ENCODE measurements around the gene PHTF1. TPM values are rescaled to one million over a fixed set of nuclear protein-coding genes. Genes with fewer than 3 reads are reported as not detected.

PHTF1 gene
- total and polyA plus RNA-seq, 2 donors (not counting 1 experiment from before 2014, with no cell fraction given) = 3.6 to 18.5 TPM

DNA sequence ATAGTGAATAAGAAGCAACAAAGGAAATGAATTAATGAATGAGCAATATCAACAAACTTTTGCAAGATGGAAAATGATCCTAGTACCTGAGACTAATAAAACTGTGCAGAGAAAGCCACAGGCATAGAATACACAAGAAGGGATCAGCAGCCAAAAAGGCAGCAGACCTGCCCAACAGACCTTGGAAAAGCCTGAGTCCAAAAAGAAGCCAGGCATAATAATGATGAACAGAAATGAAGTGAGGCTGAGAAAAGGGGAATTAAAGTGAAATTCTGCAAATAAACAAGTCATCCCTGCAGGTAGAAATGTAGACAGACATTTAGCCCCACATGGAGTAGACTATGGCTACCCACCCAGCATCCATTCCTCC is 10.3 kb upstream of the PHTF1 start:
- H3K36me3 ChIP-seq (replicated peaks in 1 of 2; ENCODE audit: control extremely low read depth in 1 of 2, control insufficient read depth in 1 of 2, extremely low read depth in 1 of 2, insufficient read depth in 2 of 2, low read length in 1 of 2) = peaks cover 22 to 30% of the 10 kb centered on the region in 2 experiments
- CTCF ChIA-PET = no interaction called here

DNA sequence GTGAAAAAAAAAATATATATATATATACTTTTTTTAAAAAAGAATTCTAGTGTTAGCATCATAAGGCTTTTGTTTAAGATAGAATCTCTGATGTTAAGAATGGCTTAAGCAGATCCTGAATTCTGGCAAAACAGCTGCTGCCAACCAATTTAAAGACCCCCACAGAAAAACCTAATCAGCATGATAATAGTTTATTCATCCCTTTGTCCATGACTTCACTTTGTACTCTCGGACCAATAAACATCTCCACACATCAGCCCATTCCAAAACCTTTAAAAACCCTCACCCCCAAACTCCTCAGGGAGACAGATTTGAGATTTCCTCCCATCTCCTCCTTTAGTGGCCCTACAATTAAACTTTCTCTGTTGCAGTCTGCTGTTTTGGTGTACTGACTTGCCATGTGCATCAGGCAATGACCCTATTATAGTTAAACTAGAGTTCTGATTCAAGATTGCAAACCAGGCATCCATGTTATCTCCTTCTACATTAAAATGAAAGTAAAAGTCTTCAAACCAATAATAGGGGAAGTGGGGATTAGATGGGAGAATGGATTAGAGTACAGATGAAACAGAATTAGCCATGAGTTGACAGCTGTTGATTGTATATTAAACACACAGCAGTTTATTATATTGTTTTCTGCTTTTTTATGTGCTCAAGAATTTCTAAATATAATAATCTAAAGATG is 9.8 kb upstream of the PHTF1 start:
- Histone ChIP-seq H3K79me2 (ENCODE audit: control insufficient read depth, insufficient read depth, low read length) (peaks cover 13% of the 10 kb centered on the region), H3K9ac (ENCODE audit: low read length) (no peak overlapping the region), H2AFZ (ENCODE audit: insufficient read depth, low read depth, low read length, poor library complexity, severe bottlenecking) (no peak overlapping the region), H3K27ac (ENCODE audit: low read length in 2 of 2) (peak overlapping the region in 1 of 2 donors; percentile 44), H3K36me3 (replicated peaks in 1 of 2; ENCODE audit: control extremely low read depth in 1 of 2, control insufficient read depth in 1 of 2, extremely low read depth in 1 of 2, insufficient read depth in 2 of 2, low read length in 1 of 2) (peaks cover 23 to 32% of the 10 kb centered on the region in 2 experiments), H4K20me1 (ENCODE audit: control insufficient read depth, insufficient read depth, low read length, poor library complexity, severe bottlenecking) (no peaks in the 10 kb centered on the region), H3K9me3 (ENCODE audit: control extremely low read depth in 1 of 3, control insufficient read depth in 2 of 3, insufficient read depth in 1 of 3, low read length in 2 of 3) (no peaks in the 10 kb centered on the region), H3K4me1 (ENCODE audit: control insufficient read depth in 2 of 2, insufficient read depth in 2 of 2, low read length in 2 of 2) (no peaks in the 10 kb centered on the region), H3K4me3 (ENCODE audit: control extremely low read depth in 1 of 5, extremely low read depth in 1 of 5, insufficient read depth in 1 of 5, low read depth in 2 of 5, low read length in 4 of 5) (no peak overlapping the region), H3K4me2 (replicated peaks; ENCODE audit: low read depth, low read length, poor library complexity, severe bottlenecking) (no peak overlapping the region), H3K27me3 (replicated peaks in 1 of 4; ENCODE audit: control extremely low read depth in 1 of 4, control insufficient read depth in 3 of 4, insufficient read depth in 4 of 4, low read length in 3 of 4) (no peaks in the 10 kb centered on the region)
- ChIA-PET CTCF (no interaction called here), POLR2A (no interaction called here)
- Mint-ChIP-seq H3K4me1 (peaks cover 12% of the 10 kb centered on the region), H3K27ac (no peak overlapping the region), H3K9me3 (ENCODE audit: insufficient read depth) (no peaks in the 10 kb centered on the region), H3K27me3 (no peaks in the 10 kb centered on the region), H3K4me3 (no peak overlapping the region)
- intact Hi-C loops (cut with micrococcal nuclease) = no loop called here
- no peak for DNase-seq
- TF ChIP-seq, protein P1, sequence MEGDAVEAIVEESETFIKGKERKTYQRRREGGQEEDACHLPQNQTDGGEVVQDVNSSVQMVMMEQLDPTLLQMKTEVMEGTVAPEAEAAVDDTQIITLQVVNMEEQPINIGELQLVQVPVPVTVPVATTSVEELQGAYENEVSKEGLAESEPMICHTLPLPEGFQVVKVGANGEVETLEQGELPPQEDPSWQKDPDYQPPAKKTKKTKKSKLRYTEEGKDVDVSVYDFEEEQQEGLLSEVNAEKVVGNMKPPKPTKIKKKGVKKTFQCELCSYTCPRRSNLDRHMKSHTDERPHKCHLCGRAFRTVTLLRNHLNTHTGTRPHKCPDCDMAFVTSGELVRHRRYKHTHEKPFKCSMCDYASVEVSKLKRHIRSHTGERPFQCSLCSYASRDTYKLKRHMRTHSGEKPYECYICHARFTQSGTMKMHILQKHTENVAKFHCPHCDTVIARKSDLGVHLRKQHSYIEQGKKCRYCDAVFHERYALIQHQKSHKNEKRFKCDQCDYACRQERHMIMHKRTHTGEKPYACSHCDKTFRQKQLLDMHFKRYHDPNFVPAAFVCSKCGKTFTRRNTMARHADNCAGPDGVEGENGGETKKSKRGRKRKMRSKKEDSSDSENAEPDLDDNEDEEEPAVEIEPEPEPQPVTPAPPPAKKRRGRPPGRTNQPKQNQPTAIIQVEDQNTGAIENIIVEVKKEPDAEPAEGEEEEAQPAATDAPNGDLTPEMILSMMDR (IDR thresholded peaks at IDR 0.05) = no peak
- TF ChIP-seq EZH2 (IDR thresholded peaks at IDR 0.05; ENCODE audit: borderline replicate concordance, insufficient read depth, low read depth, low read length, poor library complexity, severe bottlenecking) = no peak
- no peak for ATAC-seq (ENCODE audit: low read depth)
- WGBS (ENCODE audit: insufficient coverage) = 63% methylated on average over 1 of the region's 1 CpG

More for the DNA sequence above, 10.3 kb upstream of the PHTF1 start:
- Histone ChIP-seq H3K79me2 (ENCODE audit: control insufficient read depth, insufficient read depth, low read length) (peaks cover 13% of the 10 kb centered on the region), H3K4me3 (ENCODE audit: control extremely low read depth in 1 of 5, extremely low read depth in 1 of 5, insufficient read depth in 1 of 5, low read depth in 2 of 5, low read length in 4 of 5) (no peak overlapping the region), H3K27ac (ENCODE audit: low read length in 2 of 2) (no peak overlapping the region), H3K9me3 (ENCODE audit: control extremely low read depth in 1 of 3, control insufficient read depth in 2 of 3, insufficient read depth in 1 of 3, low read length in 2 of 3) (no peaks in the 10 kb centered on the region), H3K27me3 (replicated peaks in 1 of 4; ENCODE audit: control extremely low read depth in 1 of 4, control insufficient read depth in 3 of 4, insufficient read depth in 4 of 4, low read length in 3 of 4) (no peaks in the 10 kb centered on the region), H4K20me1 (ENCODE audit: control insufficient read depth, insufficient read depth, low read length, poor library complexity, severe bottlenecking) (no peaks in the 10 kb centered on the region), H3K9ac (ENCODE audit: low read length) (no peak overlapping the region), H3K4me1 (ENCODE audit: control insufficient read depth in 2 of 2, insufficient read depth in 2 of 2, low read length in 2 of 2) (no peaks in the 10 kb centered on the region), H2AFZ (ENCODE audit: insufficient read depth, low read depth, low read length, poor library complexity, severe bottlenecking) (no peak overlapping the region), H3K4me2 (replicated peaks; ENCODE audit: low read depth, low read length, poor library complexity, severe bottlenecking) (no peak overlapping the region)
- Mint-ChIP-seq H3K4me3 (no peak overlapping the region), H3K27me3 (no peaks in the 10 kb centered on the region), H3K27ac (no peak overlapping the region), H3K9me3 (ENCODE audit: insufficient read depth) (no peaks in the 10 kb centered on the region), H3K4me1 (peaks cover 12% of the 10 kb centered on the region)
- DNase-seq = no peak
- ATAC-seq (ENCODE audit: low read depth) = no peak
- intact Hi-C loops (cut with micrococcal nuclease) = no loop called here
- TF ChIP-seq, protein P1 (IDR thresholded peaks at IDR 0.05) = no peak
- TF ChIP-seq EZH2 (IDR thresholded peaks at IDR 0.05; ENCODE audit: borderline replicate concordance, insufficient read depth, low read depth, low read length, poor library complexity, severe bottlenecking) = no peak
- POLR2A ChIA-PET = no interaction called here
